LNCaP clone FGC (cell line): ENCODE measurements around the gene TUBA8.

ENCODE experiments used
- DNase-seq: peaks from one replicate; pipeline ENCODE4 v3.0.0-alpha.2; 2011; ENCODE audit warnings: low read depth
- H3K4me3 ChIP-seq: 2 replicates; pipeline ENCODE4 v1.5.1; 2011; ENCODE audit warnings: mild to moderate bottlenecking, low read depth, low read length, control low read depth
- TF ChIP-seq, protein P1 (sequence below): IDR thresholded peaks from 2 replicates; pipeline ENCODE4 v1.5.1; 2012; ENCODE audit warnings: mild to moderate bottlenecking; ENCODE audit not compliant: control insufficient read depth, insufficient read depth; ENCODE audit errors: extremely low read depth

The TUBA8 gene

GRCh38 chr22:18078329-18079041 lies 32.1 kb upstream of the TUBA8 start:
- TF ChIP-seq, protein P1, sequence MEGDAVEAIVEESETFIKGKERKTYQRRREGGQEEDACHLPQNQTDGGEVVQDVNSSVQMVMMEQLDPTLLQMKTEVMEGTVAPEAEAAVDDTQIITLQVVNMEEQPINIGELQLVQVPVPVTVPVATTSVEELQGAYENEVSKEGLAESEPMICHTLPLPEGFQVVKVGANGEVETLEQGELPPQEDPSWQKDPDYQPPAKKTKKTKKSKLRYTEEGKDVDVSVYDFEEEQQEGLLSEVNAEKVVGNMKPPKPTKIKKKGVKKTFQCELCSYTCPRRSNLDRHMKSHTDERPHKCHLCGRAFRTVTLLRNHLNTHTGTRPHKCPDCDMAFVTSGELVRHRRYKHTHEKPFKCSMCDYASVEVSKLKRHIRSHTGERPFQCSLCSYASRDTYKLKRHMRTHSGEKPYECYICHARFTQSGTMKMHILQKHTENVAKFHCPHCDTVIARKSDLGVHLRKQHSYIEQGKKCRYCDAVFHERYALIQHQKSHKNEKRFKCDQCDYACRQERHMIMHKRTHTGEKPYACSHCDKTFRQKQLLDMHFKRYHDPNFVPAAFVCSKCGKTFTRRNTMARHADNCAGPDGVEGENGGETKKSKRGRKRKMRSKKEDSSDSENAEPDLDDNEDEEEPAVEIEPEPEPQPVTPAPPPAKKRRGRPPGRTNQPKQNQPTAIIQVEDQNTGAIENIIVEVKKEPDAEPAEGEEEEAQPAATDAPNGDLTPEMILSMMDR, result no peak
- H3K4me3 ChIP-seq, result peak overlapping the region; percentile 87
- DNase-seq, result no peak

GRCh38 chr22:18079706-18080233 lies 30.8 kb upstream of the TUBA8 start:
- H3K4me3 ChIP-seq, result no peak overlapping the region
- TF ChIP-seq, protein P1, result no peak
- no peak for DNase-seq

GRCh38 chr22:18081416-18081815 lies 29.2 kb upstream of the TUBA8 start:
- TF ChIP-seq, protein P1, result no peak
- no peak overlapping the region for H3K4me3 ChIP-seq
- DNase-seq, result no peak

DNA sequence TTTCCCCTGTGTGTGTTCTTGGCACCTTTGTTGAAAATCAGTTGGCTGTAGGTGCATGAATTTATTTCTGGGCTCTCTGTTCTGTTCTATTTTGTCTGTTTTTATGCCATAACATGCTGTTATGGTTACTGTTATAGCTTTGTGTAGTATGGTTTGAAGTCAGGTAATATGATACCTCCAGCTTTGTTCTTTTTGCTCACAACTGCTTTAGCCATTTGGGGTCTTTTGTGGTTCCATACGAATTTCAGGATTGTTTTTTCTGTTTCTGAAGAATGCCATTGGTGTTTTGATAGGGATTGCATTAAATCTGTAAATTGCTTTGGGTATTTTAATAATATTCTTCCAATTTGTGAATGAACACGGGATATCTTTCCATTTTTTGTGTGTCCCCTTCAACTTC lies 28.1 kb upstream of the TUBA8 start:
- no peak for DNase-seq
- no peak overlapping the region for H3K4me3 ChIP-seq
- TF ChIP-seq, protein P1, result no peak

GRCh38 chr22:18083406-18083805 lies 27.2 kb upstream of the TUBA8 start:
- TF ChIP-seq, protein P1, result no peak
- DNase-seq, result no peak
- H3K4me3 ChIP-seq, result no peak overlapping the region

- no peak for DNase-seq
- TF ChIP-seq, protein P1, result no peak
- H3K4me3 ChIP-seq, result no peak overlapping the region
Observed at GRCh38 chr22:18085188-18085587, 25.4 kb upstream of the TUBA8 start.
